ENCODE results near the gene SMG5. TPM values are rescaled to one million over a fixed set of nuclear protein-coding genes. Genes with fewer than 3 reads are reported as not detected.

The SMG5 gene
- total and polyA plus RNA-seq, 2 experiments from 2014 or later = 54.9 to 65.9 TPM

DNA sequence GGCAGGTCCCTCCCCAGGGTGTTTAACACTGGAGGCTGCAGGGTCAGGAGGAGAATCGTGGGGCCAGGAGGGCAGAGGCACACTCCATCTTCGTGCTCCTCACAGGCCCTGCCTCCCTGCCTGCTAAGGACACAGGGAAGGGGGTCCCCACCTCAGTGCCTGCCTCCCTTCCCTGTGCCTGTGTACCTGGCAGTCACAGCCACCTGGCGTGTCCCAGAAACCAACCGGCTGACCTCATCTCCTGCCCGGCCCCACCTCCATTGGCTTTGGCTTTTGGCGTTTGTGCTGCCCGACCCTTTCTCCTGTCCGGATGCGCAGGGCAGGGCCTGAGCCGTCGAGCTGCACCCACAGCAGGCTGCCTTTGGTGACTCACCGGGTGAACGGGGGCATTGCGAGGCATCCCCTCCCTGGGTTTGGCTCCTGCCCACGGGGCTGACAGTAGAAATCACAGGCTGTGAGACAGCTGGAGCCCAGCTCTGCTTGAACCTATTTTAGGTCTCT, 41.3 kb downstream of the SMG5 start:
- no peaks in the 10 kb centered on the region for H4K20me1 ChIP-seq (ENCODE audit: insufficient read depth, poor library complexity, severe bottlenecking)
- no peak overlapping the region for H3K4me3 ChIP-seq
- H3K27me3 ChIP-seq = no peaks in the 10 kb centered on the region
- no peak overlapping the region for H3K27ac ChIP-seq
- no peaks in the 10 kb centered on the region for H3K79me2 ChIP-seq
- H3K9me2 ChIP-seq (replicated peaks; ENCODE audit: insufficient read depth) = no peaks in the 10 kb centered on the region
- 80% methylated on average over 15 of the region's 15 CpGs for WGBS (ENCODE audit: low lambda C conversion rate, missing lambda C conversion rate)
- H3K9me3 ChIP-seq (ENCODE audit: low read depth) = no peaks in the 10 kb centered on the region
- TF ChIP-seq EZH2 (IDR thresholded peaks at IDR 0.05; ENCODE audit: borderline replicate concordance) (no peak), EZH2phosphoT487 (IDR thresholded peaks at IDR 0.05; ENCODE audit: low read depth, severe bottlenecking, unreplicated experiment) (no peak)
- TF ChIP-seq, protein P1, sequence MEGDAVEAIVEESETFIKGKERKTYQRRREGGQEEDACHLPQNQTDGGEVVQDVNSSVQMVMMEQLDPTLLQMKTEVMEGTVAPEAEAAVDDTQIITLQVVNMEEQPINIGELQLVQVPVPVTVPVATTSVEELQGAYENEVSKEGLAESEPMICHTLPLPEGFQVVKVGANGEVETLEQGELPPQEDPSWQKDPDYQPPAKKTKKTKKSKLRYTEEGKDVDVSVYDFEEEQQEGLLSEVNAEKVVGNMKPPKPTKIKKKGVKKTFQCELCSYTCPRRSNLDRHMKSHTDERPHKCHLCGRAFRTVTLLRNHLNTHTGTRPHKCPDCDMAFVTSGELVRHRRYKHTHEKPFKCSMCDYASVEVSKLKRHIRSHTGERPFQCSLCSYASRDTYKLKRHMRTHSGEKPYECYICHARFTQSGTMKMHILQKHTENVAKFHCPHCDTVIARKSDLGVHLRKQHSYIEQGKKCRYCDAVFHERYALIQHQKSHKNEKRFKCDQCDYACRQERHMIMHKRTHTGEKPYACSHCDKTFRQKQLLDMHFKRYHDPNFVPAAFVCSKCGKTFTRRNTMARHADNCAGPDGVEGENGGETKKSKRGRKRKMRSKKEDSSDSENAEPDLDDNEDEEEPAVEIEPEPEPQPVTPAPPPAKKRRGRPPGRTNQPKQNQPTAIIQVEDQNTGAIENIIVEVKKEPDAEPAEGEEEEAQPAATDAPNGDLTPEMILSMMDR (IDR thresholded peaks at IDR 0.05; ENCODE audit: poor library complexity) = no peak
- no peak overlapping the region for H3K4me2 ChIP-seq
- no peaks in the 10 kb centered on the region for H3K4me1 ChIP-seq (ENCODE audit: insufficient read depth)
- no peaks in the 10 kb centered on the region for H3K36me3 ChIP-seq (replicated peaks; ENCODE audit: insufficient read depth, low read depth)
- no peak for DNase-seq (ENCODE audit: low spot score)
- no peak overlapping the region for H2AFZ ChIP-seq

- Histone ChIP-seq H4K20me1 (ENCODE audit: insufficient read depth, poor library complexity, severe bottlenecking) (no peaks in the 10 kb centered on the region), H3K4me3 (no peak overlapping the region), H3K9me2 (replicated peaks; ENCODE audit: insufficient read depth) (no peaks in the 10 kb centered on the region), H3K79me2 (no peaks in the 10 kb centered on the region), H3K27me3 (no peaks in the 10 kb centered on the region), H2AFZ (no peak overlapping the region), H3K4me1 (ENCODE audit: insufficient read depth) (no peaks in the 10 kb centered on the region), H3K27ac (no peak overlapping the region), H3K9me3 (ENCODE audit: low read depth) (no peaks in the 10 kb centered on the region), H3K4me2 (no peak overlapping the region), H3K36me3 (replicated peaks; ENCODE audit: insufficient read depth, low read depth) (no peaks in the 10 kb centered on the region)
- no peak for TF ChIP-seq EZH2 (IDR thresholded peaks at IDR 0.05; ENCODE audit: borderline replicate concordance)
- TF ChIP-seq, protein P1 (IDR thresholded peaks at IDR 0.05; ENCODE audit: poor library complexity) = no peak
- no peak for DNase-seq (ENCODE audit: low spot score)
- 97% methylated on average over 5 of the region's 5 CpGs for WGBS (ENCODE audit: low lambda C conversion rate, missing lambda C conversion rate)
These were observed 44.4 kb downstream of the SMG5 start for GRCh38 chr1:156238248-156238647.

DNA sequence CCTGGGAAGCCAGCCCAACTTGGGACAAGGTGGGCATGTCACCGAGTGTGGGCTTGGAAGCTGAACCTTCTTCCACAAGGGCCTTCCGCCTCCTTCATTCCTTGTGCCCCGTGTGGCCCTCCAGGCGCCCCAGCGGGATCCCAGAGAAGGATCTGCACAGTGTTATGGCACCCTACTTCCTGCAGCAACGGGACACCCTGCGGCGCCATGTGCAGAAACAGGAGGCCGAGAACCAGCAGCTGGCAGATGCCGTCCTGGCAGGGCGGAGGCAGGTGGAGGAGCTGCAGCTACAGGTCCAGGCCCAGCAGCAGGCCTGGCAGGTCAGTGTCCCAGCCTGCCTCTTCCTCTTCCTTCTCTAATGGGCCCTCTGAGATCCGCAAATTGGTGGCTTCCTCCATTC, 46.5 kb downstream of the SMG5 start:
- 98% methylated on average over 12 of the region's 12 CpGs for WGBS (ENCODE audit: low lambda C conversion rate, missing lambda C conversion rate)

More for the DNA sequence above, 46.5 kb downstream of the SMG5 start:
- Histone ChIP-seq H4K20me1 (ENCODE audit: insufficient read depth, poor library complexity, severe bottlenecking) (no peaks in the 10 kb centered on the region), H3K9me2 (replicated peaks; ENCODE audit: insufficient read depth) (no peaks in the 10 kb centered on the region), H3K4me3 (no peak overlapping the region), H3K36me3 (replicated peaks; ENCODE audit: insufficient read depth, low read depth) (no peaks in the 10 kb centered on the region), H3K4me1 (ENCODE audit: insufficient read depth) (no peaks in the 10 kb centered on the region), H3K79me2 (no peaks in the 10 kb centered on the region), H3K27ac (no peak overlapping the region), H3K9me3 (ENCODE audit: low read depth) (no peaks in the 10 kb centered on the region), H3K27me3 (no peaks in the 10 kb centered on the region), H3K4me2 (no peak overlapping the region), H2AFZ (no peak overlapping the region)
- TF ChIP-seq EZH2 (IDR thresholded peaks at IDR 0.05; ENCODE audit: borderline replicate concordance) (no peak), EZH2phosphoT487 (IDR thresholded peaks at IDR 0.05; ENCODE audit: low read depth, severe bottlenecking, unreplicated experiment) (no peak)
- TF ChIP-seq, protein P1 (IDR thresholded peaks at IDR 0.05; ENCODE audit: poor library complexity) = no peak
- no peak for DNase-seq (ENCODE audit: low spot score)
